H1 (cell line): ENCODE results near the gene SCN1B. TPM values are rescaled to one million over a fixed set of nuclear protein-coding genes. Genes with fewer than 3 reads are reported as not detected.

ENCODE experiments used
- CBX5 ChIP-seq: fragments of 300-800, 300-1000 bp; sonication (generic); IDR thresholded peaks from 2 replicates; pipeline ENCODE4 v1.7.1; 2016; ENCODE audit warnings: antibody characterized with exemption, low read length, low read depth
- CHD1 ChIP-seq: IDR thresholded peaks from 2 replicates; pipeline ENCODE4 v1.6.1; 2012; ENCODE audit warnings: low read depth, low read length, improper control_type of control experiment
- JUND ChIP-seq: IDR thresholded peaks from 2 replicates; pipeline ENCODE4 v1.6.1; 2011; ENCODE audit warnings: mild to moderate bottlenecking, improper control_type of control experiment, low read length
- POLR2AphosphoS5 ChIP-seq: IDR thresholded peaks from 2 replicates; pipeline ENCODE4 v1.6.1; 2011; ENCODE audit warnings: low read depth, low read length
- SAP30 ChIP-seq: fragments of 300-600 bp; sonication (generic); IDR thresholded peaks from 2 replicates; pipeline ENCODE4 v1.7.1; 2012; ENCODE audit warnings: low read length, moderate library complexity, mild to moderate bottlenecking, inconsistent platforms; ENCODE audit not compliant: insufficient read depth, insufficient replicate concordance
- TEAD4 ChIP-seq: IDR thresholded peaks from 2 replicates; pipeline ENCODE4 v1.6.1; 2012; ENCODE audit warnings: low read depth, low read length, inconsistent platforms, mixed read lengths
- polyA plus RNA-seq, 7 experiments: library from polyadenylated mRNA; depleted of rRNA in 3 of 7; stranded (reverse) in 5 of 7; unstranded in 2 of 7; fragments of >200 nt in 5 of 7; fragments of 200-250 nt in 2 of 7; gene quantifications; 1 replicate in 5 of 7; 2 replicates in 1 of 7; 4 replicates in 1 of 7; pipeline versions ENCODE4 v1.2.1 to v1.2.3, GENCODE V29; 2011 to 2013; ENCODE audit warnings: missing spikeins in 2 of 7, mixed read lengths in 2 of 7
- total RNA-seq: library from RNA; stranded (reverse); fragmentation: NEBNext Ultra II Directional; extraction: Animal tissue kit (Norgen Biotek cat#: 25700); gene quantifications from 2 replicates; pipeline ENCODE4 v1.2.1, GENCODE V29; 2021

Gene SCN1B
- total and polyA plus RNA-seq, 2 of the 8 experiments (the other 6 are each of a cell fraction or from before 2014, with no cell fraction given) = 3.1 to 3.5 TPM

- TF ChIP-seq CHD1 (no peak), SAP30 (no peak), CBX5 (no peak), JUND (no peak; the same call in 1 of the 2 replicates), TEAD4 (no peak), POLR2AphosphoS5 (no peak)
Observed at GRCh38 chr19:35066691-35067563, 36.7 kb downstream of the SCN1B start (continued).
